ENCODE measurements around the gene IGSF22.
A peak's percentile ranks its signal among the peaks of the same experiment; 100 is the strongest.
"Not testable (repeated sequence)": the region's sequence is repeated elsewhere in the genome, so short reads cannot be mapped to it uniquely, and the experiment has no call there.

The IGSF22 gene

GRCh38 chr11:18709414-18709813 is 16.6 kb downstream of the IGSF22 start:
- no peak for DNase-seq

- DNase-seq, result no peak
These were observed 18.1 kb downstream of the IGSF22 start for GRCh38 chr11:18707811-18708340.

GRCh38 chr11:18706330-18707243 is 19.4 kb downstream of the IGSF22 start:
- DNase-seq, result peak; percentile 47

GRCh38 chr11:18705651-18706281 is 20.2 kb downstream of the IGSF22 start:
- DNase-seq, result peak; percentile 28

- no peak for DNase-seq
These were observed 21.3 kb downstream of the IGSF22 start for GRCh38 chr11:18704698-18705097.

- DNase-seq, result no peak
These were observed 21.8 kb downstream of the IGSF22 start for GRCh38 chr11:18704045-18704645.

GRCh38 chr11:18703001-18703763 is 22.8 kb downstream of the IGSF22 start:
- no peak for DNase-seq

- DNase-seq, result no peak
These were observed 24.3 kb downstream of the IGSF22 start for GRCh38 chr11:18701614-18702216.

- DNase-seq, result no peak
These were observed 25.1 kb downstream of the IGSF22 start for GRCh38 chr11:18700872-18701271.

GRCh38 chr11:18700375-18700774 is 25.6 kb downstream of the IGSF22 start:
- no peak for DNase-seq

GRCh38 chr11:18699848-18700261 is 26.1 kb downstream of the IGSF22 start:
- DNase-seq, result no peak

- no peak for DNase-seq
These were observed 26.8 kb downstream of the IGSF22 start for GRCh38 chr11:18699269-18699596.

- peak; percentile 91 for DNase-seq
These were observed 27.4 kb downstream of the IGSF22 start, which contains the start of gene TMEM86A for GRCh38 chr11:18698341-18699268. Gene TMEM86A (plus strand): TSS chr11:18698779. CDS start chr11:18698887, 108 bp downstream.

- DNase-seq, result no peak
These were observed 28.4 kb downstream of the IGSF22 start for GRCh38 chr11:18697576-18697975.

- no peak for DNase-seq
These were observed 29.3 kb downstream of the IGSF22 start for GRCh38 chr11:18696638-18697225.

GRCh38 chr11:18692941-18693760 is 32.8 kb downstream of the IGSF22 start:
- DNase-seq, result no peak

GRCh38 chr11:18691467-18692140 is 34.4 kb downstream of the IGSF22 start:
- DNase-seq, result not testable (repeated sequence)

- DNase-seq, result no peak
These were observed 41.7 kb downstream of the IGSF22 start for GRCh38 chr11:18684267-18684666.

GRCh38 chr11:18682466-18682865 is 43.5 kb downstream of the IGSF22 start:
- DNase-seq, result no peak

Measured in activated naive CD4-positive, alpha-beta T cell treated with Interleukin-2 at 50 U/mL for 16 hours (primary cell).